GM18498 (cell line): ENCODE results near the gene GFRA4.

Experiments
- ATAC-seq: cut with Tn5 transposase; IDR thresholded peaks from one replicate; pipeline ENCODE4 v1.9.1; 2021; ENCODE audit warnings: mild to moderate bottlenecking, moderate library complexity; ENCODE audit not compliant: unreplicated experiment

Gene GFRA4

DNA sequence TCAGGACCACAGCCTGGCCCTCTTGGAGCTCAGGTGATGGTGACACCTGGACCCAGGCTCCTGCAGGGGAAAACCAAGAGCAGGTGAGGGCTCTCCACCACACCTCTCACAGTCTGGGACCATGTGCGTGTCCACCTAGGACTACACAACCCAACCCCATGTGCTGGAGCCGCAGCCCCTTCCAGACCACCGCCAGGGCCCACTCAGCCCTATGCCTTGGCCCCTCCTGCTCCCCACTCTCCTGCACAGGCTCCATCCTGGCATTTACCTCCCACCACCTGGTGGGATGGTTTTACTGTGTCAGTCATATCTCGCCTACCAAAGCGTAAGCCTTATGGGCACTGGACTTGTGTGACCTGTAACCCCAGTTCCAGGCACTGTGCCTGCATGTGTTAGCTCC lies 31.7 kb upstream of the GFRA4 start:
- ATAC-seq: no peak

DNA sequence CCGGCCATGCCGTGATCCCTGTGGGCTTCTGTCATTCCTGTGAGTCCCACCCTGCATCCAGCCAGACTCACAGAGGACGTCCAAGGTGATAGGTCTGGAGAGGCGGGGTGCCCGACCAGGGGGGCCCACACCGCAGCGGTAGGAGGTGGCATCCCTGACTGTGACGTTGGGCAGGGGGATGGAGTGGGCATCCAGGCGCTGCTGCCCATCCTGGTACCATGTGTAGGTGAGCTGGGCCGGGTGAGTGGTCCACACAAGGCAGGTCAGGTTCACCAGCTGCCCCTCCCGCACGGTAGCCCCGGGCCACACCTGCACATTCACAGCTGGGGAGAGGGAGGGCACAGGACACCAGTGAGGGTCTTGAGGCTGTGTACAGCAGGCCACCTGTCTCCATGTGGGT lies 30.2 kb upstream of the GFRA4 start:
- ATAC-seq: no peak

DNA sequence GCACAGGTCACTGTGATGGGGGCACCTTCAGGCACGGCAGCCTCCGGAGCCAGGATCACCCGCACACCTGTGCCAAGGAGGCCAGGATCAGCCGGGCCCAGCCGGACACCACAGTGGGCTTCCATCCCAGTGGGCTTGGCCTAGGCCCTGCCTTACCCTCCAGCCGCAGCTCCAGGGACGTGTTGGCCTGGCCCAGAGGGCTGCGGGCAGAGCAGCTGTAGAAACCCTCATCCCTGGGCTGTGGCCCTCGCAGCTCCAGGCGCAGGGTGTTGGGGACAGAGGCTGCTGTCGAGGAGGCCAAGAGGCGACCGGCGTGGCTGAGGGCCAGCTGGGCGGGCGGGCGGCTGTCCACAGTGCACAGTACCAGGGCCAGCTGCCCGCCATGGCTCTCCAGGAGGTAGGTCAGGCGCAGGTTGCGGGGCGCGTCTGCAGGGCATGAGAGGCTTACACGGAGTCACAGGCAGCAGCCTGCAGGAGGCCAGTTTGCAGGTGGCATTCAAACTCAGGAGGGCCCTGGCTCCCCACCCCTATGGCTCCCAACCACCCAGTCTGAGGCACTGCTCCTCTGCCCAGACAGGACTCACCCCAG lies 29.6 kb upstream of the GFRA4 start:
- ATAC-seq: no peak

DNA sequence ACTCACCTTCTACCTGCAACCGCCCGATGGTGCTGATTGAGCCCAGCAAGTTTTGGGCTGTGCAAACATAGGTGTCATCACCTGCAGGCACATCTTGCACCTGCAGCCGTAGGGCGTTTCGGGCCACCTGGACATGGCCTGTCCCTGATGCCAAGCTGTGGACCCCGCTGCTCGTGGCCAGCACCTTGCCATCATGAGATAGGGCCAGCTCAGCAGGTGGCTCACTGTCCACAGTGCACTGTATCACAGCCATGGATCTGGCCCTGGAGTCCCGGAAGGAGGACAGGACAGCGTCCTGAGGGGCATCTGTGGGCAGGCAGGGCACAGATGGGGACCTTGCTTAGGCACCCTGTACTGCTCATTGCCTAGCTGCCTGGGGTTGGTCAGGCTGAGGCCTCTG lies 28.7 kb upstream of the GFRA4 start:
- no peak for ATAC-seq

DNA sequence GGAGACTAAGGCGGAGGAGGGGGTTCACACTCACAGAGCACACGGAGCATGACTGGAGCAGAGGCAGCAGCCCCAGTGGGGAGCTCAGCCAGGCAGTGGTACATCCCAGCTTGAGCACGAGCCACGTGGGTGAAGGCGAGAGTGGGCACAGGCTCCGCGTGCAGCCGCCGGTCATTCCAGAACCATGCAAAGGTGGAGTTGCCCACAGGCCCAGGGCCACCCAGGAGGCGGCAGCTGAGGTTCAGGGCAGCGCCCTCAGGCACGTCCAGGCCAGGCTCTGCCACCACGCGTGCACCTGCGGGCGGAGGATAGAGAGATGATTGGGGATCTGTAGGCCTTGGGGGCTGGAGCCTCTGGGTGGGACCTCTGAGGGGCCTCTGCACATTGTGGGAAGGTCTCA lies 28.1 kb upstream of the GFRA4 start:
- ATAC-seq: no peak

DNA sequence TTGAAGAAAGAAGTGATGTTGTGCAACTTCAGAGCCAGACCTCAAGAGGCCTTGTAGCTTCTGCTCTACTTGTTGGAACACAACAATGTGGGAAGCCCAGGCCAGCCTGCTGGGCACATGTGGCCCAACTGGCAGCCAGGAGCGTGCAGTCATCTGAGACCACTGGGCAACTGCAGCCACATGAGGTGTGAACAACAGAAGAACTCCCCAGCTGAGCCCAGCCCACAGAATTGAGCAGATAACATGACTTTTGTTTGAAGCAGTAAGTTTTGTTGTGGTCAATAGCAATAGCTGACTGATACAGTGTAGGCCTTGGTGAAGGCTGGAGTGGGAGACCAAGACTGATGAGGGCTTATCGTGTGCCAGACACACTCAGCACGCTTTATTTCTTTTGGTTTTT lies 27.2 kb upstream of the GFRA4 start:
- no peak for ATAC-seq

DNA sequence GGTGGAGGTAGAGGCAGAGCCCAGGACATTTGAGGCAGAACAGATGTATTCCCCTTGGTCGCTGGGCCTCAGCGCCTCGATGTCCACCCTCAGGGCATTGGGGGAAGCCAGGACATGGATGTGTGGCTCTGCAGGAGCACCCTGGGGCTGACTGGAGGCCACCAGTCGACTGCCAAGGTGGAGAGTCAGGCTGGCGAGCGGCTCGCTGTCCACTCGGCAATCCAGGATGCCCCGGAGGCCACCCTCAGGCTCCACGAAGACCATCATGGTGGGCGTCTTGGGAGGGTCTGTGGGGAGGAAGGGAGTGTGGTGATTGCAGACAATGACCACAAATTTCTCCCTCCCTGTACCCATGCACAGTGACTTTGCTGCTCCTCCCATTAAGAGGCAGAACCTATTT lies 26.8 kb upstream of the GFRA4 start:
- ATAC-seq: no peak

DNA sequence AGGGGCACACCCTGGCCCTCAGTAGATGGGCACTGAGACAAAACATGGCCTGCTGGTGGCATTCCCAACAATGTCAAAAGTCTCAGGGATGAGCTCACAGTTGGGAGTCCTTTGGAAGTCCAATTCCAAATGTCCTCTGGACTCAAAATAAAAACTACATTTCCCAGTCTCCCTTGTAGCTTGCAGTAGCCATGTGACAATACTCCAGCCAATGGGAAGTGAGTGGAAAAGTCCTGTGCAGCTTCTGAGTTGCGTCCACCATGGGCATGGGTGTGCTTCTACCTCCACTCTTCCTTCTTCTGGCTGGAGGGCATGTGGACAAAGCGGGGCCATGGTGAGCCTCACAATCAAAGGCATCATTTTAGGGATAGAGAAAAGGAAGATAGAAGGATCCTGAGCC lies 24.5 kb upstream of the GFRA4 start:
- no peak for ATAC-seq

DNA sequence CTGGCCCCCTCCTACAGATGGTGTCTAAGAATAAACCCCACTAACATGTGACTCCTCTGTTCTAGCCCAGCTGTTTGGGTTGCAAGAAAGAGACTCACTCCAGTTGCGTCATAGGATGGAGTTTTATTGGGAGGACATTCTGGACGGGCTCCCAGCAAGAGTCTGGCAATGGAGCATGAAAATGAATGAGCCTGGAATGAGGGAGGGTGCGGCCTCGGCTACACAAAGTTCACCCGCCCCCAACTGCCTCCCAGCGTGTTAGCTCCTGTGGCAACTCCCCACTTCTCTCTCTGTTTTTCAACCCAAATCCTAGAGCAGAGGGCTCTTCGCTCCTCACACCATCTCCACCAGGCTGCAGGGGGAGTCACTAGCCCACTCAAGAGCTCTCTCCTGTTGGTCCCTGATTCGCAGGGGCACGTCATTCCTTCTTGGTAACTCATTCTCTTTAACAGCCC lies 23.7 kb upstream of the GFRA4 start:
- ATAC-seq: no peak

DNA sequence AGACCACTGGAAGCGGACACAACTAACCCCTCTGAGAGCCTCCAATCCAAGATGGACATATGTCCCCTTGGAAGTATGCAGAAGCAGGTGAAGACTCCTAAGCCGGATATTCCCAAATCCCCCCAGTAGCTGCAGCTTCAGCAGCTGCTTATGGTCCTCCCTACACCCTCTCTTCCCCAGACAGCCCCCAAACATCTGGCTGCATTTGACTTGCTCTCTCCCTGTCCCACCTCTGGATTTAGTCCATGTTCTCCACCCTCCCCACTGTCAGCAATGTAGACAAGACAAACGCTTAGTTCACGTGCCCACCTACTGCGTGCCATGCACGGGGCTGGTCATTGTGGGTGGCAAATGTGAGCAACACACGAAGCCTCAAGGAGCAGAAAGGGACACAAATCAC lies 23.2 kb upstream of the GFRA4 start:
- no peak for ATAC-seq

DNA sequence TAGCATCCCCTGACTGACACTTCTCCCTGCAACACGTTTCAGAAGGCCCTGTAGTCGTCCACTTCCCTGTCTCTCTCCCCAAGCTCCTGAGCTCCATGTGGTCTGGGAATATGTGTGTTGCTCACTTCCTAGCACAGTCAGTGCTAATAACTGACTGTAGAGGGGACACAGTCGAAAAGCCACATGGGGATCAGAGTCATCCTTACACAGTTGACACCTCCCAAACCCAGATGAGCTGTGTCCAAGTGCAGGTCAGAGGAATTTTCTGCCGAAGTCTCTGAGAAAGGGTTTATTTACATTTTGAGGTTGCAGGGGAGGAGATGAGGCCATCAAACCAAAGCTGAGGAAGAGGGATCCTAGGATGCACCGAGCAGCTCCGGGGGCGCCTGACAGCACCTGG lies 22.1 kb upstream of the GFRA4 start:
- ATAC-seq: no peak

DNA sequence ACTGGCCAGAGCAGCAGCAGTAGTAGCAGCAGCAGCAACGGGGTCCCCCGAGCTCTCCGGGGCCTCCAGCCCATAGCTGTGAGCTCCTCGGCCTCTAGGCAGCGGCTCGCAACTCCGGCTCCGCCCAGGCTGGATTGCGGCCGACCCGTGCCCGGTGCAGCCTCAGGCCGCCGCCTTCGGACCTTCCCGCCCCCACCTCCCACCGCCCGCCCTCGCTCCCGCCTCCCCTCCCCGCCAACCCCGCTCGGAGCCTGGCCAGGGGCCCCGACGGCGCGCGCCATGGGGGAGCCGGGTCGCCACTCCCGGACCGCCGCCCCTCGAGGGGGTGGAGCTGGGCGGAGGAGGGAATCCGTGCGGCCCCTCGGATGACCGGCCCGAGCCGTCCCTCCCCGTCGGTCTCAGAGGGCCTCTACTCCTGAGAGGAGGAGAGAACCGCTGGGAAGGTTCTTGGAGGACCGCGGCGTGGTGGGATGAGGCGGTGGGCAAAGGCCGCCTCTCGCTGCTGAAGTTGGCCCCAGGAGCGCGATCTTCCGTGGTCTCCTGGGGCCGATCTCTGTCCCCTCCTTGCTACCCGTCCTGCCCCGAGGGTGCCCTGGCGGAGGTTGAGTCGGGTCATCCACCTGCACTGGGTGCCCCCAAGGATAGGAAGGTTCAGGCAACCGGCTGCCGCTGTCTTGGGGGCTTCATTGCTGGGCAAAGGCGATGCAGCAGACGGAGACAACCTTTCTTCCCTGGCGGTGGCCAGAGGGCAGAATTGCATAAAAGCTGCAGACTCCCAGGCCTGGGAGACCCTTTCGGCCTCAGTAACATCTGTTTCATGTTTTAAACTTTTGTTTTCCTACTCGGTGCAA lies 19.0 kb upstream of the GFRA4 start, which contains the start of gene ADAM33:
Gene ADAM33, minus strand, starts transcription at position 80 of the 851 bp plus-strand sequence. Its CDS starts 6 bp downstream, at position 74.
- ATAC-seq: no peak

DNA sequence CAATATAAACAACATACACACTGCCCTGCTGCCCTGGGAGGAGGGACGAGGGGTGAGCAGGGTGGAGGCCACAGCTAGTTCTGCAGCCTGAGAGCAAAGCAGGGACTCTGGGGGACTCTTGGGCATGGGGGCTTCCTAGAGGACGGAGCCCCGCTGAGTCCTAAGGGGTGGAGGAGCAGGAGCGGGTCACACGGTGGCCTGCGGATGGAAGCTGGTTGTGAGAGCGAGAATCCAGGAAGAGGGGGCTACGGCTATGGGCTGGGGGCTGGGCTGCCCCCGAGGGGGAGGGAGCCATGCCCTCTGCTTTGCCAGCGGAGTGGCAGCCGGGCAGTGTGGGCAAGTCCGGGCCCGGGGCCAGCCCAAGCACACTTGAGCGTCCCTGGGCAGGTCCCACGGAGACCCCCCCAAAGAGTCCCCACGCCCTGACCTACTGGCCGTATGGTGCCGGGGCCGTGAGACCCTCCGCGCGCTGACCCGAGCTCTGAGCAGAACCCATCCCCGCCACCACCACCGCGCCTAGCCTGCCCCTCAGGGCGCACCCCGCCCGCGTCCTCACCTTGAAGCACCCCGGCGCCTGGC lies 18.2 kb upstream of the GFRA4 start:
- ATAC-seq: no peak

DNA sequence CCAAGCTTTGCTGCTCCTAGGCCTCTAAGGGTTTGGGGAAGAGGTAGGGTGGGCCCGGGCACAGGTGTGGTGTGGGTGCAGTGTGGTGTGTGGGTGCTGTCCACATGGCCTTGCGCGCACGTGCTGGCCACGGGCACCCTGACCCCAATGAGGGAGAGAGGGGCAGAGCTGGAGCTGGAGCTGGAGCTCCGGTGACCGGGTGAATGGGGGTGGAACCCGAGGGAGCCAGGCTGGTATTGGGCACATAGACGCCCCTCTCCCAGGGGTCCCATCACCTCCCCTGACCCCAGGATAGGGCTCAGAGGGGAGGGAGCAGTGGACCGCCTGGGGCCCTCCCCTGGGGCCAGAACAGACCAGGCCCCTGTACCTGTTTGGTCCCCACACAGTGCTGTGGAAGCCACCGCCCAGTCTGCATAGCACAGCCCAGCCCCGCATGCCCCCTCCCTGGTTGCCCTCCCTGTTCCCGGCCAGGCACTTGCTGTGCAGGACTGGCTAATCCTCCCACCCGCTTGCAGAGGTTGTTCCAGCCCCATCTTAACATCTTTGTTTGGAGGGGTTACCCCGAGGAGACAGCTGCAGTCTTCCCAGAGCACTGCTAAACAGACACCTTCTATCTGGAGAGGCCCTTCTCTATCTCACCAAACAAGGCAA lies 17.6 kb upstream of the GFRA4 start:
- ATAC-seq: no peak

DNA sequence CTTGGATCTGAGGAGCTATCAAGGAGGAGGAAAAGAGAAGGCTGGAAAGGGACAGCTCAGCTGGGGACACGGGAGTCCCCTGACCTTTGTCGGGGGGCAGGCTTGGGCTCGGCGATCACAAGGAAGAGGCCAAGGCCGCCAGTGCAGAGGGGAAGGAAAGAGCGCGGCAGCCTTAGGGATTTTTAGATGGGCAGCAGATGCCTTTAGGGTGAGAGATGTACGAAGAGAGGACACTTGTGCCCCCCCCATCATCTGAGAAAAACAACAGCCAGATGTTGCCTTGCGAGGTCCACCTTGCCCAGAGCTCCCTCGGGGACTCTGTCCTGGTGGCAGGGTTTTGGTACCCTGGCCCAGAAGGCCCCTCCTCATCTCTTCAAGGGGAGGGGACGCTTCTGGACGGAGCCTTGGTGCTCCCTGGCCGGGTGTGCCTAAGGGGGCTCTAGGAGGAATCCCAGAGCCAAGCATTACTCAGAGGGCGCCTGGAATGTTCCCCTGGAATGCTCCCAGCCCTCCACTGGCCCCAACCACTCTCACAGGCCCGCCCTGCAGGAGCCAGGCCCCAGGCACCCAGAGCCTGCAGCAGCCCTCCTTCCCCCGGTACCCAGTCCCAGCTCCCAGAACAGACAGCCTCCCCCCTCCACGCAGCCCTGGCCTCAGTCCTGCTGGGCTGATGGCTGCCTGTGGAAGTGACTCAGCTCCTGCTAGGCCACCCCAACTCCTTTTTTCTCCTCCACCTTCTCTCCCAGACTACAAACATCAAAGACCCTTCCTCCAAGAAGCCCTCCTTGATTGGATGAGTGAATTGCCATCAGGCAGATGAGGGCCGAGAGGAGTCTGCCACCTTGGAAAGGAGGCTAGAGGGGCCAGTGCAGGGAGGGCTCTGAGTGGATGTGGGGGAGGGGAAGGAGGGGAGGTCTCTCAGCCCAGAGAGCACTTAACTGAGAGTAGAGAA lies 16.8 kb upstream of the GFRA4 start:
- ATAC-seq: no peak

DNA sequence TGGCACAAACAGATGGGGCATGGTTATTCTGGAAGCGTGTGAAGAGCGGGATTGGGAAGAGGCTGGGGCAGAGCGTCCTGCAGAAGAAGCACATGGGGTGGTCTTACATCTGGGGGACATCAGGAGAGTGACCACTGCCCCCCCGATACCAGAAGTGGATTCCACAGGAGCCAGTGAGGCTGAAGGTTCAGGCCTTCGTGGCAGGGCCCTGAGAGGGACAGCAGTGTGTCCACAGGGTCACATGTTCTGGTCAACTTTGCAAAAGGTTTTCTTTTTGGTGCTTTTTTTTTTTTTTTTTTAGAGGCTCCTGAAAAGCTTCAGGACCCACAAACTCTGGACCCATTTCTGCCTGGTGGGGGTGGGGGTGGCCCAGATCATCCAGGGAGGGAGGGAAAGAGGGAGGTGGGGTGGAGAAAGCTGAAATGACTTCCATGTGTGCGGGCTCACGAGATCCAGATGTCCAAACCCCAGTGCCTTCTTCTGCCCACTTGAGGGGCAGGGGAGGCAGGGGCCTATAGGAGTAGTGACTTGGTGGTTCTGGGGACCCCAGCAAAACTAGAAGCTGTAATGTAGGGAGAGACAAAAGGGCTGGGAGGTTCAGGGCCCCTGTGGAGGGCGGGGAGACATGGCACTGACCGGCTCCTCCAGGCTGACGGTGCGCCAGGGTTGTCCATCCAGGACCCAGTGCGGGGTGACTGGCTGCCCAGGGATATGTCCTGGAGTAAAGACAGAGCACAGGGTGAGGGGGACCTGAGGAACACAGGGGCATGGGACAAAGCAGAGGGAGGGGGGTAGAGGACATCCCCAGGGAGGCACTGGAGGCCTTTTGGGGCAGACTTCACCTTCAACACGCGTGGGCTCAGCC lies 15.9 kb upstream of the GFRA4 start:
- no peak for ATAC-seq

DNA sequence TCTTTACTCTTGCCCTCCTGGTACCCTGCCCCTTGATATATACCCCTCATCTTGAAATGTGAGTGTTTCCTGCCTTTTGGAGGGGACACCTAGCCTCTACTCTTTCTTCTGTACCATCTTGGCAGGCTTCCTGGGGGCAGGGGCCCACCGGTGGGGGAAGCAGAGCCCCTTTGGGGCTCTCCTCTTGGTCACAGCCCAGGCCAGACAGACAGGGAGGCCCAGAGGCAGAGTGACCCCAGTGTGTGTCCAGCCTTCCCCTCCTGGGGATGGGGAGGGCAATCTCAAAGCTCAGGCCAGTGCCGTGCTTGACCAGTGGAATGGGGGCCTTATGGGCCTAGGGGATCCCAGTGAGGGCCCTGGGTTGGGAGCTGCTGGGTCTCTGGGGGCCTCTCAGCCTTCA lies 15.0 kb upstream of the GFRA4 start:
- no peak for ATAC-seq

DNA sequence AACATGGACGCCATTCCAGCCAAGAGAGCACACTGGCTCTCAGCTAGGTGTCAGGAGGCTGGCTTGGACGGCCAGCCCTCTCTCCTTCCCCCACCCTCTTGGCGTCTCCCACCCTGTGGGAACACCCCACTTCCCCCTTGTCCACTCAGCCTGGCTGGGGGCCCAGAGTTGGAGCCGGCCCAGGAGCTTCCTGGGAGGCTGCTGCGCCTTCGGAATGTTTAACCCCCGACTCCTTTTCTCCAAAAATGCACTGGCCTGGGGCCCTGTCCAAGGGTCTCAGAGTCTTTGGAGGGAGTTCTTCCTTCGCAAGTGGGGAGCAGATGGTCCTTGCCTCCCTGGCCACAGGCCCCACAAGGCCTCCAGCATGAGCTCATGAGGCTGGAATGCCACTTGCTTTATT lies 14.5 kb upstream of the GFRA4 start:
- ATAC-seq: no peak
